ENCODE measurements around the gene OAF.
"Not testable (repeated sequence)": the region's sequence is repeated elsewhere in the genome, so short reads cannot be mapped to it uniquely, and the experiment has no call there.

The OAF gene

DNA sequence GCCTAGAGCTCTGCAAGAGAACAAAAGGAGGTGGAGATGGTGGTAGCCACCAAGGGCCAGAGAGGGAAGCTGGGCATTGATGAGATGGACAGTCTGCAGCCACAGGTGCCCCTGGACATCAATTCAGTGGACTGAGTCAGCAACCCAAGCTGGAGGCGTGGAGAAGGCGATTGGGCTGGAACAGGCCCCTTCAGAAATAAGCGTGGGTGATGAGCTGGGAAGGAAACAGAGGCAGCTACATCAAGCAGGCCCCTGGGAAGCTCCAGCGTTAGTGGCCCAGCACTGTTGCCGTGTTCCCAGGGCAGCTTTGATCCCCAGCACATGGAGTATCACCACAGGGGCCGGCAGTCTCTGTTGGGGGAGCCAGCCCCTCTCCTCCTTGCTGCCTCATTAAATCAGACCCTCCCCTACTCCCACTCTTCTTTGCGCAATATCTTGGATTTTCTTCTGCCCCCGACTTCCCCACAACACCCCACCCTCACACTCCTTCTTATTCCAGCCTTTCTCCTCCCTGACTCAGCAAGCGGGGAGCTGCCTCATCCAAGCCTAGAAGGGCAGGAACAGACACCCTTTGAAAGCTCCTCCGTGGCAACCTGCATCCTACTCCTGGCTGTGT lies 31.7 kb upstream of the OAF start:
- DNase-seq (ENCODE audit: low spot score in 2 of 2) = no peak
- Histone ChIP-seq H3K36me3 (replicated peaks) (no peaks in the 10 kb centered on the region), H3K4me3 (no peak overlapping the region), H3K27me3 (ENCODE audit: low read depth) (peaks cover 11% of the 10 kb centered on the region), H3K9me3 (no peaks in the 10 kb centered on the region), H3K4me1 (no peaks in the 10 kb centered on the region)
- in situ Hi-C loops (cut with MboI; ENCODE audit: low sequenced_read_pairs) = no loop called here

DNA sequence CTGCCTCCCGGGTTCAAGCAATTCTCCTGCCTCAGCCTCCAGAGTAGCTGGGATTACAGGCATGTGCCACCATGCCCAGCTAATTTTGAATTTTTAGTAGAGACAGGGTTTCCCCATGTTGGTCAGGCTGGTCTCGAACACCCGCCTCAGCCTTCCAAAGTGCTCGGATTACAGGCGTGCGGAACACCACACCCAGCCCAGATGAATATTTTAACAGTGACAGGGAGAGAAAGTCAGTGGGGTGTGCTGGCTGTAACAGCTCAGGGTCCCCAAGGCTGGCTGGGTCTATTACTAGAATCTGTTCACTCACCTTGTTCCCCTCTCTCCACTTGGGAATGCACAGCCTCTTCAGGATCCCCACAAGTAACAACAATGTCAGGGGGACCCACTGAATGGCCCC lies 30.8 kb upstream of the OAF start:
- H3K36me3 ChIP-seq (replicated peaks); H3K4me1 ChIP-seq; in situ Hi-C loops (cut with MboI; ENCODE audit: low sequenced_read_pairs); DNase-seq (ENCODE audit: low spot score in 2 of 2); H3K27me3 ChIP-seq (ENCODE audit: low read depth); H3K9me3 ChIP-seq; H3K4me3 ChIP-seq: not testable (repeated sequence)

DNA sequence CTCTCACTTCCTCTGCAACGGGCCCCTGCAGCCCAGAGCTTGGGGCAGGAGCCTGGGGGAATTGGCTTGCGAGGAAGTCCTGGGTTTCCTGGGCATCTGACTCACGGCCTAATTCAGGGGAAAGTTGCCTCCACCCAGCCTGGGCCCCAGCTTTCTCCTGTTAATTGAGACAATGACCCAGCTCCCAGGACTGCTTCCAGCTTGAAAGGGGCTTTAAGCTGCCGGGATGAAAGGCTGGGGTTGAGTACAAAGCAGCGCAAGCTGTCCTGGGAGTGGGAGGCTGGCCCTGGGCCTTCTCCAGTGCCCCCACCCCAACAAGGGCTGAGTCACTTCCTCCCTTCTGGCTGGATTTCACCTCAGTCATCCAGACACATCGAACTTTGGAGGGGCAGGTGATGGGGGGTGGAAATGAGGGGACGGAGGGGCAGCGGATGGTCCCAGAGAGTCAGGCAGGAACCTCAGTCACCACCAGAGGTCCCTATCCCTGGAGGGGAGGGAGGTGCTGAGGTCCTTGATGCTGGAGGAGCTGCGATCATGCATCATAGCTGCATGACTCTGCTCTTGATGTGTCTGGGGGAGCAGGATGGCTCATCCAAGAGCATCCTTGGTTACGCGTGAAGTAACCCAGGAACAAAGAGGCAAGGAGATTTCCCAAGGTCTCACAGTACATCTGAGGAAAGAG lies 30.1 kb upstream of the OAF start:
- Histone ChIP-seq H3K36me3 (replicated peaks) (no peaks in the 10 kb centered on the region), H3K9me3 (no peaks in the 10 kb centered on the region), H3K4me1 (no peaks in the 10 kb centered on the region), H3K4me3 (no peak overlapping the region), H3K27me3 (ENCODE audit: low read depth) (peaks cover 6% of the 10 kb centered on the region; the same call in 1 of the 2 replicates)
- in situ Hi-C loops (cut with MboI; ENCODE audit: low sequenced_read_pairs) = no loop called here
- DNase-seq (ENCODE audit: low spot score in 2 of 2) = no peak

DNA sequence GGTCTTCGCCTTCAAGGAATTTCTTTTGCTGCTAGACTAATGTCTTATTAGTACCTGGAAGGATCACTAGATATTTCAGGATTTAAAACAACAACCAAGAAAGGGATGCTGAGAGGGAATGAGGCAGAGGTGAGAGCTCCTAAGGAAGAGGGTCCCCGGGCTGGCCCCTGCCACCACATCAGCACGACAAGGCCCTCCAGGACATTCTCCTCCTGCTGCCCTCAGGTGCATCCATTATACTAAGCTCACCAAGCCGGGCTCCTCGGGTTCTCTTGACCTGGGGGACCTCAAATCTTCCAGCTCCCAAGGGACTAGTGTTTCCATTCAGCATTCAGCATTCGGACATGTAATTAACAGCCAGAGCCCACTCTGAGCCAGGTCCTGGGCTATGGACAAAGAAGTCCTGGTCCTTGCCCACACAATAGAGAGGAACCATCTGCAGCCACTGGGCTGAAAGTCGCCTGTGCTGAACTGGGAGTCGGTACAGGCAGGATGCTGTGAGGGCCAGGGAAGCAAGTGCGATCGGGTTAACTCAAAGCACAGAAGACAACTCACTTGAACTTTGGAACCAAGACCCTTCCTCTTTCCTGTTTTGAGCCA lies 29.4 kb upstream of the OAF start:
- Histone ChIP-seq H3K4me1 (no peaks in the 10 kb centered on the region), H3K4me3 (no peak overlapping the region), H3K27me3 (ENCODE audit: low read depth) (peaks cover 6% of the 10 kb centered on the region; the same call in 1 of the 2 replicates), H3K36me3 (replicated peaks) (no peaks in the 10 kb centered on the region), H3K9me3 (no peaks in the 10 kb centered on the region)
- no peak for DNase-seq (ENCODE audit: low spot score in 2 of 2)
- in situ Hi-C loops (cut with MboI; ENCODE audit: low sequenced_read_pairs) = no loop called here

DNA sequence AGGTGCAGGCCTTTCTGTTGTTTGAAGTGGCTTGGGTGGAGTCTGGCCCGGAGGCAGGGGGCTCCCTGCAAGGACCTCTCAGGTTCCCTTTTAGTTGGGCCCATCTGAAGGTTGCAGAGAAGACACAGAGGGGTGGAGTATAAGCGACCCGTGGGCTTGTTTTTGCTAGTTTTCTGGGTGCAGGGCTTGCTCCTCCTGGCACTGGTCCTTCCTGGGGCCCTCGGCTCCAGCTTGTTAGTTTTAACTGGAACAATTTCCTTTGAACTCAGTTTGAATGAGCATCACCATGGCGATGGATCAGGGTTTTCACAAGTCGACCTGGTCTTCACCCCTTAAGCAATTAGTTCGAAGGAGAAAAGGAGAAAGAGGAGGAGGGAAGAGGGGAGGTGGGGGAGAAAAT lies 28.5 kb upstream of the OAF start:
- H3K9me3 ChIP-seq = no peaks in the 10 kb centered on the region
- DNase-seq (ENCODE audit: low spot score in 2 of 2) = no peak
- H3K4me1 ChIP-seq = no peaks in the 10 kb centered on the region
- H3K36me3 ChIP-seq (replicated peaks) = no peaks in the 10 kb centered on the region
- in situ Hi-C loops (cut with MboI; ENCODE audit: low sequenced_read_pairs) = no loop called here
- no peak overlapping the region for H3K4me3 ChIP-seq
- H3K27me3 ChIP-seq (ENCODE audit: low read depth) = no peaks in the 10 kb centered on the region; the same call in 1 of the 2 replicates

DNA sequence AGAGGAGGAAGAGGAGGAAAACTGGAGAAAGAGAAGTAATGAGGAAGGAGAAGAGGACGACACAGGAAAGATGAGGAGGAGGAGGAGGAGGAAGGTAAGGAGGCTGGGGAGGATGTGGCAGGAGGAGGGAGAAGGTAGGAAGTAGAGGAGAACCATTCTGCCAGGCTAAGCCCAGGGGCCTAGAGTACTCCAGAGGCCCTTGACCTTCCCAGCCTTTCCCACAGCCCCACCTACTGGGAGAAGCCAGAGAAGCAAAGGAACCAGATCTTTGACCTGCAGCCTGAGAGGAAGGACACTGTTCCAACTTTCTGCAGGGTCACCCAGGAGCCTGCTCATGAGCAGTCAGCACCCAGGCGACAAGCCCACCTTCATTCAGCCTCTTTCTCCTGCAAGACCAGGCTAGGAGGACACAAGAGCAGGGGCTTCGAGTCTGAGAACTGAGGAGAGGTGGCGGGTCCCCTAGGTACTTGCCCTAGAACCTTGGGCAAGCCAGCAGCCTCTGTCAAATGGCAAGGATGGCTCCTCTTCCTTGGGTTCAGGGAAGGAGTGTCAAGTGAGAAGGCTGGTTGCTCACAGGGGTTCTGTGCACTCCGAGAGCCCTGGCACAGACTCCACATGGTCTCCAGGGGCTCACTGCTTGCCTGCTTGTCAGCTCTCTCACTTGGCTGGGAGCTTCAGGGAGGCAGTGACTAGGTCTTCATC lies 27.9 kb upstream of the OAF start:
- in situ Hi-C loops (cut with MboI; ENCODE audit: low sequenced_read_pairs) = no loop called here
- Histone ChIP-seq H3K4me3 (no peak overlapping the region), H3K9me3 (no peaks in the 10 kb centered on the region), H3K4me1 (no peaks in the 10 kb centered on the region), H3K36me3 (replicated peaks) (no peaks in the 10 kb centered on the region), H3K27me3 (ENCODE audit: low read depth) (no peaks in the 10 kb centered on the region)
- DNase-seq (ENCODE audit: low spot score in 2 of 2) = peak in 1 of 2 experiments; percentile 68

DNA sequence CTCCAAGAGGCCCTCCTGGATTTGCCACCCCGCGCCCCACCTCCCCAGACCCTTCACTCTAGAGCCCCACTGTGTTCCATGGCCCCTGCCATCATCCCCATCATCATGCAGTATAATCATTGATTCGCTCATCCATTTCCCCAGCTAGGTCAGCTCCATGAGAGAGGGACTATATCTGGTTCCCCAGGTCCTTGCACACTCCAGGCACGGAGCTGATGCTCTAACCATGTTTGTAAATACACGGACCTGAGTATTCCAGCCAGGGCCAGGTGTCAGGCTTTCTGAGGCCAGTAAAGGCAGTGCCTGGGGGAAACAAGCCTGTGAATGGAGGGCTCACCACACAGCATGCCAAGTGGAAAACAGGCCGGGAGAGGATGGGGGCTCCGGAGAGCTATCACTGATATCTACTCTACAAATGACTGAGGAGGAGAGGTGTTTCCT lies 27.1 kb upstream of the OAF start:
- H3K9me3 ChIP-seq = no peaks in the 10 kb centered on the region
- DNase-seq (ENCODE audit: low spot score in 2 of 2) = no peak
- no peak overlapping the region for H3K4me3 ChIP-seq
- in situ Hi-C loops (cut with MboI; ENCODE audit: low sequenced_read_pairs) = no loop called here
- H3K4me1 ChIP-seq = no peaks in the 10 kb centered on the region
- H3K27me3 ChIP-seq (ENCODE audit: low read depth) = no peaks in the 10 kb centered on the region
- H3K36me3 ChIP-seq (replicated peaks) = no peaks in the 10 kb centered on the region

DNA sequence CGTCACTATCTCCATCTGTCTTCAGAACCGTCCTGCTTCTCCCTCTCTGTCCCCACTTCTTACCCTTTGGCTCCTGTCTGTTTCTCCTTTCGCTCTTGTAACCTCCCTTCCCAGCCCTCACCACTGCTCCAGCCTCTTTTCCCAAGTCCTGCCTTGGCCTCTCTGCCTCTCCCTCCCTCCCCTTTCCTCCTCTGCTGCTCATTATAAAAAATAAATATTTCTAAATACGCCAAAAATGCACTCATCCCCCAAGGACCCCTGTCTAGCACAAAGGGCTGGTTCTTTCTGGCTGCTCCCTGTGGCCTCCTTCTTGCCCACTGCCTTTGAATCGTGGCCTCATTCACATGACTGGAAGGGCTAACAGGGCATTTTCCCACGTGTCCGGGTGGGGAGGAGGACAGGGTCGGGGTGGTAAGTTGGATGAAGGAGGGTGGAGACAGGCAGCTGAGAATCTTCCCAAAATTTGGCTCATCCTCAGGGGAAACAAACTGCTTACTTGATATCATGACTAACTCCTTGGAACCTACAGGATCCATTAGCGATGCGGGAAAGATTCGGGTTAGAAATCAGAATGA lies 26.4 kb upstream of the OAF start:
- DNase-seq (ENCODE audit: low spot score in 2 of 2) = no peak
- Histone ChIP-seq H3K36me3 (replicated peaks) (no peaks in the 10 kb centered on the region), H3K27me3 (ENCODE audit: low read depth) (no peaks in the 10 kb centered on the region), H3K9me3 (no peaks in the 10 kb centered on the region), H3K4me1 (no peaks in the 10 kb centered on the region), H3K4me3 (no peak overlapping the region)
- in situ Hi-C loops (cut with MboI; ENCODE audit: low sequenced_read_pairs) = no loop called here

DNA sequence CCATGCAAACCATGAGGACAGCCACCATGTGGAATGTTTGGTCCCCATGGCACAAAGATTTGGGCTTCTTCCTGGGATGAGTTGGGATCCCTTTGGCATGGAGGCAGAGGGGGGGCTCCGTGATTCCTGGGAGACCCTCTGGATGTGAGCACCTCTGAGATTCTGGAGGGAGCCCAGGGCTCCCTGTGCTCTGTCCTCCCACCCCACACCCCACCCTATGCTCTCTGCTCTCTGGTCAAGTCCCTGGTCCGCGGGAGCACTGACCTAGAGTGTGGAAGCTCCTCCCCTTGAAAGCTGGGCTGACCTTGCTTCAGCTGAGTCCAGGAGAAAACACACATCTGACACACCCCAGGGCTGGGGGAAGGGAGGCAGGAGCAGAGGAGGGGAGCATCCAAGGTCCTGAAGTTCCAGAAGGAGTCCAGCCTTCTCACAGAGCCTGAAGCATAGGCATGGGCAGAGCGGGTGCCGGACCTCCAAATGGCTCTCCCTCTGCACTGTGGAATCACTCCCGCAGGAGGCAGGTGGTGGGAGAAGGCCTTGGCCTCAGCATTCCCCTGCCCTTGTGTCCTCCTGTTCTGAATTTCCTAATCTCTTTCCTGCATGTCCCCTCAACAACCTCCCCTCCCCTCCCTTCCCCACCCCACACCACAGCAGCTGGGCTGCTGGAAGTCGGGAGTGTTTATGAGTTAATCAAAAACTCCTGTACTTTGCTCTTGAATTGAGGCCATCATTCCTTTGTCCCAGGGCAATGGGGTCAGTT lies 25.7 kb upstream of the OAF start:
- Histone ChIP-seq H3K4me3 (no peak overlapping the region), H3K27me3 (ENCODE audit: low read depth) (no peaks in the 10 kb centered on the region), H3K9me3 (no peaks in the 10 kb centered on the region), H3K36me3 (replicated peaks) (no peaks in the 10 kb centered on the region), H3K4me1 (no peaks in the 10 kb centered on the region)
- in situ Hi-C loops (cut with MboI; ENCODE audit: low sequenced_read_pairs) = no loop called here
- DNase-seq (ENCODE audit: low spot score in 2 of 2) = no peak

DNA sequence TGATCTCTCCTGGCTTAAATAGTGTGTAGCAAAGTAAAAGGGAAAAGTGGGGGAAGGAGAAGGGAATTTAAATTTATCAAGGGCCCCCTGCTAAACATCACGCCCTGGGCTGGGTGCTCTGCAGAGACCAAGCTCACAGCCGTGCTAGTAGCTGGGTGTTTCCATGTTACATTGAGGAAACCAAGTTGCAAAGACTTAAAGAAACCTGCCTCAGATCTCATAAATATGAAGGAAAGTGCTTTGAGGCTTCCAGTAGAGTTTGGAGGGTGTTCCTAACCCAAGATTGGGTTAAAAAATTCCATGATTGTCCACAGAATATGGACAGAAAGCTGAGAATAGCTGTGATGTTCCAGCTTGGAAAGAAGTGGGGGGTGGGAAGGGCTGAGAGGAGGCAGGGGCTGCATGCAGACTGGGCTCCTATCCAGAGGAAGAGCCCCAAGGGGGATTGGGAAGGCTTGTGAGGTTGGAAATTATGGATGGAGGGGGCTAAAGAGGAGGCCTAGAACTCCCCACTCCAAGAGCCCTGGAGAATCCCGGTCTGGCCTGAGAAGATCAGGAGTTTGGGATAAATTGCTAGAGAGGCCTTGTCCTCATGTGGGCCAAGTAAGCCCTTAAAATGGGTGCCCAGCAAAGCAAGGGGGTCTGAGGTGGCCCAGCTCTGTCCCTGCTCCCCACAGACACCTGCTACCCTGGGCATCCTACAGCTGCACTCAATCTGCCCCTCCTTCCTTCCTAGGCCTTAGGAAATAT lies 25.0 kb upstream of the OAF start:
- in situ Hi-C loops (cut with MboI; ENCODE audit: low sequenced_read_pairs) = no loop called here
- no peak for DNase-seq (ENCODE audit: low spot score in 2 of 2)
- Histone ChIP-seq H3K9me3 (no peaks in the 10 kb centered on the region), H3K27me3 (ENCODE audit: low read depth) (no peaks in the 10 kb centered on the region), H3K4me3 (no peak overlapping the region), H3K36me3 (replicated peaks) (no peaks in the 10 kb centered on the region), H3K4me1 (no peaks in the 10 kb centered on the region)

DNA sequence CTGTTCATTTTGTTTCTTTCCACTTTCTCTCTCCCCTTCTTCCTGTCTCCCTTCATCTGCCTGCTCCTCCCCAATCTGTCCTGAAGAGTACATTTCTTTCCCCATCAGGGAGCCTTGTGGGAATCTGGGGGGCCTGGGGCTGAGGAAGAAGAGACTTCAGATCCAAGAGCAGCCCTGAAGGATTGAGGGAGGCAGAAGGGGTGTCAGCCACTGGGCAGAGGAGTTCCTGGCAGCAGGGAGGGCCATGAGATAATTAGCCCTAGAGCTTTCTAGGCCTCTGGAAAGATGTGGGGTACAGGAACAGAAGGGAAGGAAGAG lies 24.4 kb upstream of the OAF start:
- in situ Hi-C loops (cut with MboI; ENCODE audit: low sequenced_read_pairs) = no loop called here
- H3K36me3 ChIP-seq (replicated peaks) = no peaks in the 10 kb centered on the region
- H3K4me1 ChIP-seq = no peaks in the 10 kb centered on the region
- H3K4me3 ChIP-seq = no peak overlapping the region
- no peaks in the 10 kb centered on the region for H3K27me3 ChIP-seq (ENCODE audit: low read depth)
- no peaks in the 10 kb centered on the region for H3K9me3 ChIP-seq
- DNase-seq (ENCODE audit: low spot score in 2 of 2) = no peak

DNA sequence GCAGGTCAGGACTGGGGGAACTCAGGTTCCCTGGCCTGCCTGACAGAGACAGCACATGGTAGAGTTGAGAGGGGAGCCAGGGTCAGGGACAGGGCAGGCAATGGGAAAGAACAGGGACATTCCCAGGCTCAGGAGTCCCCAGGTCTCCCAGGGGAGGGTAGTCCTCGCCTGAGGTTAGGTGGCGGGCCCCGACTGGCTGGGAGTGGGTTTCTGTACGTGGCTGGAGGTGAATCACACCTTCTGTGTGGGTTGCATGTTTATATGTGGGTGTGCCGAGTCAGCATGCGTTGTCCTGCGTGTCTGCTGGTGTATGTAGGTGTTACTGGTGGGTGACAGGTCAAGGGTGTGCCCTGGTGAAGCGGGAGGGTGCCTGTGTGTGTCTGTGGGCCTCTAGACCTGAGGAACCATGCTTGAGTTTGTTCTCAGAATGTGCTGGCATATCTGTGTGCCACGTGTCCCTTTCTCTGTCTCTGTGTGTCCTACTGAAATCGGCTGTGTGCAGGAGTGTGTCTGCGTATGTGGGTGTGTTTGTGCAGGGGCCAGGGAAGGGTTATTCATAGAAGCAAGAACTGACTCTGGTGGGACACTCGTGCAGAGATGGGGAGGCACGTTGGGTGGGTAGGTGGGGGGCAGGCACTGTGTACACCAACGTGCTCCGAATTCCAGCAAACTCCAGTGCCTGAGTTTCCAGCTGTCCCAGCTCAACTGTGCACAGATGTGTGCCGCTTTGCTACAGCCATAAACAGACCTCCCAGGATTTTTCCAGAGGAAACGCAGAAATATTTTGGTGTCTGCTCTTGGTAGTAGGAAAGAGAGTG lies 23.8 kb upstream of the OAF start:
- no peak for DNase-seq (ENCODE audit: low spot score in 2 of 2)
- H3K4me3 ChIP-seq = no peak overlapping the region
- no peaks in the 10 kb centered on the region for H3K9me3 ChIP-seq
- H3K4me1 ChIP-seq = no peaks in the 10 kb centered on the region
- in situ Hi-C loops (cut with MboI; ENCODE audit: low sequenced_read_pairs) = no loop called here
- H3K27me3 ChIP-seq (ENCODE audit: low read depth) = no peaks in the 10 kb centered on the region
- no peaks in the 10 kb centered on the region for H3K36me3 ChIP-seq (replicated peaks)
